Colonic mucosa (tissue), 4 donors: Measurements from ENCODE around the gene TAS2R3. TPM values are rescaled to one million over a fixed set of nuclear protein-coding genes. Genes with fewer than 3 reads are reported as not detected.
A peak's percentile ranks its signal among the peaks of the same experiment; 100 is the strongest.
"Not testable (repeated sequence)": the region's sequence is repeated elsewhere in the genome, so short reads cannot be mapped to it uniquely, and the experiment has no call there.

ENCODE experiments used
- DNase-seq: peaks from one replicate; pipeline ENCODE4 v3.0.0-alpha.2; 2020
- H3K27ac ChIP-seq: fragments of 200-600 bp; one replicate; pipeline ENCODE4 v1.8.0; 2021
- H3K27me3 ChIP-seq: fragments of 200-600 bp; one replicate; pipeline ENCODE4 v1.8.0; 2021
- H3K36me3 ChIP-seq: fragments of 200-600 bp; one replicate; pipeline ENCODE4 v1.8.0; 2021
- H3K4me1 ChIP-seq: fragments of 200-600 bp; one replicate; pipeline ENCODE4 v1.8.0; 2021; ENCODE audit warnings: mild to moderate bottlenecking
- H3K4me3 ChIP-seq: fragments of 200-600 bp; one replicate; pipeline ENCODE4 v1.8.0; 2021
- H3K9ac ChIP-seq, 2 donors: one replicate each; pipeline ENCODE4 v1.7.0; 2013; ENCODE audit warnings: control low read depth in 2 of 2, low read depth in 2 of 2, low read length in 2 of 2
- H3K9me3 ChIP-seq: fragments of 200-600 bp; one replicate; pipeline ENCODE4 v1.8.0; 2021
- intact Hi-C: fragments of 100-400 bp; cut with DNase I; formaldehyde crosslinking; loops from one replicate; pipeline ENCODE4 v1.14.1; 2022
- total RNA-seq, 2 donors: library from RNA; stranded (reverse); fragmentation: NEBNext Ultra II Directional in 1 of 2; extraction: Animal tissue kit (Norgen Biotek cat#: 25700) in 1 of 2; gene quantifications; one replicate each; pipeline ENCODE4 v1.2.1, GENCODE V29; 2021
- TF ChIP-seq, protein P1 (sequence below): fragments of 200-600 bp; IDR thresholded peaks from one replicate; pipeline ENCODE4 v1.8.0; 2022; ENCODE audit warnings: antibody characterized with exemption, mild to moderate bottlenecking
- donor health status: healthy.
- donor health status: DM: no; HTN: no; CAD: no.
- donor health status: DM: no; HTN: no; CAD: no.

TAS2R3 gene
- total RNA-seq, 2 donors from 2014 or later, result 0.58 to 0.94 TPM

DNA sequence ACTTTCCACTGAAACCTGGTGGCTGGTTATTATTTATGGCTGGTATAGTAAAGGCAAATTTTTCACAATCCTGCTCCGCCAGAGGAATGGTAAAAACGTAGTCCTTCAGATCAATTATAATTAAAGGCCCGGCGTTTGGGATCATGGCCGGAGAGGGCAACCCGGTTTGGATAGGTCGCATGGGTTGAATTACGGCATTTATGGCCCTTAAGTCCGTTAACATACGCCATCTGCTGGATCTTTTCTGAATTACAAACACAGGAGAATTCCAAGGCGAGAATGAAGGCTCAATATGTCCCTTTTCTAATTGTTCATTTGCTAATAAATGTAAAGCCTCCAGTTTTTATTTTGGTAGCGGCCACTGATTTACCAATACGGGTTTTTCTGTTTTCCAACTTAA lies 11.3 kb upstream of the TAS2R3 start:
- H3K9ac ChIP-seq, result no peak overlapping the region
- TF ChIP-seq, protein P1, sequence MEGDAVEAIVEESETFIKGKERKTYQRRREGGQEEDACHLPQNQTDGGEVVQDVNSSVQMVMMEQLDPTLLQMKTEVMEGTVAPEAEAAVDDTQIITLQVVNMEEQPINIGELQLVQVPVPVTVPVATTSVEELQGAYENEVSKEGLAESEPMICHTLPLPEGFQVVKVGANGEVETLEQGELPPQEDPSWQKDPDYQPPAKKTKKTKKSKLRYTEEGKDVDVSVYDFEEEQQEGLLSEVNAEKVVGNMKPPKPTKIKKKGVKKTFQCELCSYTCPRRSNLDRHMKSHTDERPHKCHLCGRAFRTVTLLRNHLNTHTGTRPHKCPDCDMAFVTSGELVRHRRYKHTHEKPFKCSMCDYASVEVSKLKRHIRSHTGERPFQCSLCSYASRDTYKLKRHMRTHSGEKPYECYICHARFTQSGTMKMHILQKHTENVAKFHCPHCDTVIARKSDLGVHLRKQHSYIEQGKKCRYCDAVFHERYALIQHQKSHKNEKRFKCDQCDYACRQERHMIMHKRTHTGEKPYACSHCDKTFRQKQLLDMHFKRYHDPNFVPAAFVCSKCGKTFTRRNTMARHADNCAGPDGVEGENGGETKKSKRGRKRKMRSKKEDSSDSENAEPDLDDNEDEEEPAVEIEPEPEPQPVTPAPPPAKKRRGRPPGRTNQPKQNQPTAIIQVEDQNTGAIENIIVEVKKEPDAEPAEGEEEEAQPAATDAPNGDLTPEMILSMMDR, result no peak
- H3K36me3 ChIP-seq, result peaks cover 24% of the 10 kb centered on the region
- intact Hi-C loops, result no loop called here
- no peak overlapping the region for H3K27ac ChIP-seq
- H3K4me1 ChIP-seq, result no peaks in the 10 kb centered on the region
- H3K27me3 ChIP-seq, result no peaks in the 10 kb centered on the region
- DNase-seq, result no peak
- H3K9me3 ChIP-seq, result peaks cover 7% of the 10 kb centered on the region
- H3K4me3 ChIP-seq, result no peak overlapping the region

DNA sequence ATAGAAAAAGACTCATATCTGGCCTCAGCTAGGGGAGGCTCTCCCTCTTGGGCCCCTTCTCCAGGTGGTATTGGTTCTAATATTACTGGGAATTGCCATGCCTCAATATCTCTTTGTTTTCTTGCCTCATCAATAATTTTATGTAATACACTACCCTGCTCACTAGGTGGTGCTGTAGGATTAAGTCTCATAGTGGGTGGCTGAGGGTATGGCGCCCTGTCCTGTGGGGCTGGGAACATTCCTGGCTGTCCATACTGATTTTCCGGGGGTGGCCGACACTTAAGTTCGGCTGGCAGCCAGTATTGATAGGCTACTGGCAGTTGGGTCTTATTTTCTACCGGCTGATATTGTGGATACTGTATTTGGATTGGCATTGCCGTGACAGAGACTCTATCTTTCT lies 9.0 kb upstream of the TAS2R3 start:
- H3K4me1 ChIP-seq, result no peaks in the 10 kb centered on the region
- no peaks in the 10 kb centered on the region for H3K27me3 ChIP-seq
- peaks cover 7% of the 10 kb centered on the region for H3K9me3 ChIP-seq
- H3K4me3 ChIP-seq, result no peak overlapping the region
- intact Hi-C loops, result no loop called here
- no peak overlapping the region for H3K27ac ChIP-seq
- H3K9ac ChIP-seq, result no peak overlapping the region
- TF ChIP-seq, protein P1, result no peak
- peaks cover 17% of the 10 kb centered on the region for H3K36me3 ChIP-seq
- no peak for DNase-seq

DNA sequence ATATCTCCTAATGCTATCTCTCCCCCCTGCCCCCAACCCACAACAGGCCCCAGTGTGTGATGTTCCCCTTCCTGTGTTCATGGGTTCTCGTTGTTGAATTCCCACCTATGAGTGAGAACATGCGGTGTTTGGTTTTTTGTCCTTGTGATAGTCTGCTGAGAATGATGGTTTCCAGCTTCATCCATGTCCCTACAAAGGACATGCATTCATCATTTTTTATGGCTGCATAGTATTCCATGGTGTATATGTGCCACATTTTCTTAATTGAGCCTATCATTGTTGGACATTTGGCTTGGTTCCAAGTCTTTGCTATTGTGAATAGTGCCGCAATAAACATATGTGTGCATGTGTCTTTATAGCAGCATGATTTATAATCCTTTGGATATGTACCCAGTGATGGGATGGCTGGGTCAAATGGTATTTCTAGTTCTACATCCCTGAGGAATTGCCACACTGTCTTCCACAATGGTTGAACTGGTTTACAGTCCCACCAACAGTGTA lies 6.2 kb downstream of the TAS2R3 start:
- H3K9ac ChIP-seq, H3K9me3 ChIP-seq, intact Hi-C loops, H3K27me3 ChIP-seq, H3K36me3 ChIP-seq, H3K4me3 ChIP-seq, DNase-seq, H3K4me1 ChIP-seq, H3K27ac ChIP-seq: not testable (repeated sequence)

DNA sequence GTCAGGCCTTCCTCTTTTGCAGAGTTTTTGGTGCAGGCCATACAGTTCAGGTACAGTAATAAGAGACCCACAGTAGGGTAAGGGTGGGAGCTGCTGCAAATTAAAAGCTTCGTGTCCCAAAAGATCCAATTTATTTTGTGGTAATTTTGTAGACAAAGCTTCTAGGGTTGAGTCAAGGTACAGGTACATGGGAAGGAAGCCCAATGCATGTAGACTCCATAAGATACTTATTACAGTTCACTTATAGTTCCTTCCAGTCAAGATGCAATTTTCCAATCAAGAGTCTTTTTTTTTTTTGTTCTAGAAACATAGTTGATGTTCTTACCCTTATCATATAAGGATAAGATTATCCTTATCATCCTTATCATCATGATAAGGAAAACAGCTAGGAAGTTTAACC lies 12.5 kb downstream of the TAS2R3 start, which contains the start of gene TAS2R4:
Gene TAS2R4 (plus strand): TSS at position 301 of the 400 bp plus-strand sequence. CDS start 1,815 bp downstream, outside the sequence.
- DNase-seq, result no peak
- Histone ChIP-seq H3K36me3 (no peaks in the 10 kb centered on the region), H3K4me3 (no peak within 1 kb of the TSS), H3K9ac (no peak within 1 kb of the TSS), H3K9me3 (no peaks in the 10 kb centered on the region), H3K27me3 (no peaks in the 10 kb centered on the region), H3K4me1 (no peaks in the 10 kb centered on the region), H3K27ac (no peak within 1 kb of the TSS)
- intact Hi-C loops, result no loop called here
- TF ChIP-seq, protein P1, result no peak

DNA sequence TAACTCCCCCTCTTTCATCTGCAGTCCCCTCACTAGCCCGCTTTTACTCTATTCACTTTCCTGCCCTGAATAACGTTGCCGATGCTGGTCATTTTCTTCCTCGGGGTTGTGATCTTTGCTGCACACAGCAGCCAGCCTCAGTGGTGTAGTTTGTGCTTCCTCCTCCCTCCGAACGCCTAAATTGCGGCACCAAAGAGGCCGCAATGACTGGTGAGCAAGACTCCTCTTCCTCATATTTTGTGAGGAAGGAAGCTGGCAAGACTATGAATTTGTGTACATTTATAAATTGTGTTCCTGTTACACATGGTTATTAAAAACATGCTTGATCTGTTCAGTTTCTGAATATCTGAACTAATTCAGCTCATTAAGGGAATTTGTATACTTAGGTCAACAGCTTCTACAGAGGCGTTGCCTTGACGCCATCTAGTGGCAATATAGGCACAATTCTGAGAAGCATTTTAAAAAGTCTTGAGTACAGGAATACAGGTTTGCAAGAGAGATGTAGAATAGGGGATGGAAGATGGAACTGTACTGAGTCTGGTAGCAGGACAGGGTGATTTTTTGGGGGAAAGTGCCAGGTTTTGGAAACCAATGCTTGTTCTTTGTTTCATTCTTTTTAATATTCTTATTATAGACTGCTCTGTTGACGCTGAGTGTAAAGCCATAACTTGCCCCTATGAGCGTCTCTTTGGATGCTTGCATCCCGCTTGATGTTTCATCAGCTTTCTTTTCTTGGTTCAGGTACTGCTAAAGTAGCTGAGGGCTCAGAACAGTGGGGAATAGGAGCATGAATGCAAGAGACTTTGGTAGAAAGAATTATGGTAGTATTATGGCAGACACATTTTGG lies 22.0 kb downstream of the TAS2R3 start:
- H3K36me3 ChIP-seq, result no peaks in the 10 kb centered on the region
- intact Hi-C loops, result no loop called here
- H3K9ac ChIP-seq, result no peak overlapping the region
- no peaks in the 10 kb centered on the region for H3K9me3 ChIP-seq
- TF ChIP-seq, protein P1, result peak; percentile 56
- no peak overlapping the region for H3K4me3 ChIP-seq
- no peaks in the 10 kb centered on the region for H3K27me3 ChIP-seq
- H3K27ac ChIP-seq, result no peak overlapping the region
- no peak for DNase-seq
- no peaks in the 10 kb centered on the region for H3K4me1 ChIP-seq

DNA sequence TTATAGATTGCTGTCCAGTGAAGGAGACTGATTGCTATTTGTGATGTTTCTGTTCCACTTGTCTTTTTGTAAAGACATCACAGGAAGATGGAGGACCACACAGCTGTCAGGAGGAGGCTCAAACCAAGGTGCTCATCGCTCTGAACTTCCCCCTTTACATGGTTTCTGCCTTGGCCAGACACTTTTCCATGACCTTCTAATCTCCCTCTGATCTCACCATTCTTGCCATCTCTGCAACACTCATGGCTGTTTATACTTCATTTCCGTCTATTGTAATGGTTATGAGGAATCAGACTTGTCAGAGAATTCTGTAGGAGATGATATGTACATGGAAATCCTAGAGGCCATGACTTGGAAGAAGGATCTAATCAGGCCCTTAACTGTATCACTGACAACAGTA lies 24.4 kb downstream of the TAS2R3 start:
- no peaks in the 10 kb centered on the region for H3K9me3 ChIP-seq

More for the DNA sequence above, 24.4 kb downstream of the TAS2R3 start:
- DNase-seq, result no peak
- H3K36me3 ChIP-seq, result no peaks in the 10 kb centered on the region
- intact Hi-C loops, result no loop called here
- H3K27ac ChIP-seq, result no peak overlapping the region
- TF ChIP-seq, protein P1, result no peak
- H3K4me1 ChIP-seq, result no peaks in the 10 kb centered on the region
- H3K4me3 ChIP-seq, result no peak overlapping the region
- no peaks in the 10 kb centered on the region for H3K27me3 ChIP-seq
- H3K9ac ChIP-seq, result no peak overlapping the region
